A172 (cell line): ENCODE results near the gene SMAP2. TPM values are rescaled to one million over a fixed set of nuclear protein-coding genes. Genes with fewer than 3 reads are reported as not detected.

Source experiments
- total RNA-seq: library from RNA; depleted of rRNA; stranded (reverse); fragments of >200 nt; shearing (Covaris generic); gene quantifications from 2 replicates; pipeline ENCODE4 v1.2.3, GENCODE V29; 2014; rRNA removed

Gene SMAP2
- total RNA-seq, 1 experiment from 2014 or later = 10.3 TPM

Other genes starting within 250 kb of the SMAP2 start
- 12.1 and 12.6 TPM in 2 replicates for gene RLF, start 212.3 kb upstream of the SMAP2 start, total RNA-seq
- not detected in 2 replicates for gene TMCO2, start 125.8 kb upstream of the SMAP2 start, total RNA-seq
- 86.7 and 131 TPM in 2 replicates for gene ZMPSTE24, start 115.5 kb upstream of the SMAP2 start, total RNA-seq
- 0.67 and 0.90 TPM in 2 replicates for gene COL9A2, start 56.4 kb upstream of the SMAP2 start, total RNA-seq
- gene ZFP69B, start 76.7 kb downstream of the SMAP2 start, total RNA-seq = 3.5 and 4.2 TPM in 2 replicates
- not detected in 2 replicates for gene ZFP69, start 103.6 kb downstream of the SMAP2 start, total RNA-seq
- 2.2 and 3.5 TPM in 2 replicates for gene EXO5, start 135.0 kb downstream of the SMAP2 start, total RNA-seq
- 5.0 TPM in 2 replicates for gene ZNF684, start 157.9 kb downstream of the SMAP2 start, total RNA-seq